ENCODE data around the gene IGLON5.

Gene IGLON5

GRCh38 chr19:51337861-51338562 lies 26.6 kb downstream of the IGLON5 start:
- H3K4me3 ChIP-seq (replicated peaks; ENCODE audit: low read depth, low read length): no peak overlapping the region
- no peak for TF ChIP-seq CTCF (IDR thresholded peaks at IDR 0.05; ENCODE audit: low read depth, low read length, missing control alignments)
- no peak for DNase-seq (ENCODE audit: extremely low read depth, low read depth)

- no peak for DNase-seq (ENCODE audit: extremely low read depth, low read depth)
- H3K4me3 ChIP-seq (replicated peaks; ENCODE audit: low read depth, low read length): peak overlapping the region; percentile 45
- TF ChIP-seq CTCF (IDR thresholded peaks at IDR 0.05; ENCODE audit: low read depth, low read length, missing control alignments): peak; percentile 76
These were observed 27.3 kb downstream of the IGLON5 start for GRCh38 chr19:51338563-51339312.

- TF ChIP-seq CTCF (IDR thresholded peaks at IDR 0.05; ENCODE audit: low read depth, low read length, missing control alignments): no peak
- no peak for DNase-seq (ENCODE audit: extremely low read depth, low read depth)
- peak overlapping the region; percentile 45 for H3K4me3 ChIP-seq (replicated peaks; ENCODE audit: low read depth, low read length)
These were observed 27.9 kb downstream of the IGLON5 start for GRCh38 chr19:51339313-51339686.

- peak overlapping the region; percentile 45 for H3K4me3 ChIP-seq (replicated peaks; ENCODE audit: low read depth, low read length)
- no peak for TF ChIP-seq CTCF (IDR thresholded peaks at IDR 0.05; ENCODE audit: low read depth, low read length, missing control alignments)
- no peak for DNase-seq (ENCODE audit: extremely low read depth, low read depth)
These were observed 28.5 kb downstream of the IGLON5 start for GRCh38 chr19:51339687-51340656.

- H3K4me3 ChIP-seq (replicated peaks; ENCODE audit: low read depth, low read length): no peak overlapping the region
- TF ChIP-seq CTCF (IDR thresholded peaks at IDR 0.05; ENCODE audit: low read depth, low read length, missing control alignments): no peak
- DNase-seq (ENCODE audit: extremely low read depth, low read depth): no peak
These were observed 29.6 kb downstream of the IGLON5 start for GRCh38 chr19:51341066-51341465.

GRCh38 chr19:51341976-51342580 lies 30.6 kb downstream of the IGLON5 start, which contains the start of gene VSIG10L:
Gene VSIG10L, minus strand, starts transcription at chr19:51342139. Its CDS starts 15 bp downstream, at chr19:51342124.
- no peak for TF ChIP-seq CTCF (IDR thresholded peaks at IDR 0.05; ENCODE audit: low read depth, low read length, missing control alignments)
- H3K4me3 ChIP-seq (replicated peaks; ENCODE audit: low read depth, low read length): no peak within 1 kb of the TSS
- DNase-seq (ENCODE audit: extremely low read depth, low read depth): no peak

All from HFF-Myc (cell line).